ENCODE measurements around the gene WDR31. TPM values are rescaled to one million over a fixed set of nuclear protein-coding genes. Genes with fewer than 3 reads are reported as not detected.

WDR31 gene
- total RNA-seq, 2 donors from 2014 or later: 1.0 to 2.3 TPM

GRCh38 chr9:113301548-113301947, 38.5 kb downstream of the WDR31 start:
- WGBS, 2 donors: 69 to 83% methylated on average over 8 of the region's 8 CpGs
- no peaks in the 10 kb centered on the region for H3K36me3 ChIP-seq (replicated peaks in 1 of 2; ENCODE audit: insufficient read depth in 1 of 2, low read depth in 2 of 2)
- H3K27me3 ChIP-seq: no peaks in the 10 kb centered on the region
- no peak for ATAC-seq
- intact Hi-C loops (cut with DNase I): no loop called here
- no peak overlapping the region for H3K27ac ChIP-seq
- H3K4me3 ChIP-seq: no peak overlapping the region
- peaks cover 8% of the 10 kb centered on the region for H3K4me1 ChIP-seq
- no peaks in the 10 kb centered on the region for H3K9me3 ChIP-seq
- DNase-seq: no peak
- TF ChIP-seq POLR2A (IDR thresholded peaks at IDR 0.05) (no peak), CTCF (IDR thresholded peaks at IDR 0.05) (no peak)

DNA sequence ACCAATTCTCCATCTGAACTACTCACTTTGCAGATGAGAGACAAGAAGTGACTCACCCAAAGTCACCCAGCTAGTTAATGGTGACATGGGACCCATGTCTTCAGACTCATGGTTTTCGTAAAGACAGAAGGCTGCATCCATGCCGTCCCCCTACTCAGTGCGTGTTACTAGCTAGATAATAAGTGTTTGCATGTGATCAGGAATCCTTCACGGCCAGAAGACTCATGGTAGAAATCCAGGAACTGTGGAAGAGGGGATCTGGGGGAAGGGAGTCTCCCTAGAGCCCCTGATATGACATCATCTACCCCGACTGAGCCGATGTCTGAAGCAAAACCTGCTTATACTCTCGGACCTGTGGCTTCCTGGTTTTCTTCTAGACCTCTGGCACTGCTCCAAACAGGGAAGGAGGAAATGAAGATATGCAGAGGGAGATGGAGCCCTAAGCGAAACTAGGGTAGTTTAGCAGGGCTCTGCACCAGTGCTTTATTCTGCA, 40.2 kb downstream of the WDR31 start:
- 29 to 38% methylated on average over 7 to 8 of the region's 8 CpGs for WGBS, 2 donors
- H3K27ac ChIP-seq: no peak overlapping the region
- no peak for TF ChIP-seq POLR2A (IDR thresholded peaks at IDR 0.05)
- TF ChIP-seq CTCF (IDR thresholded peaks at IDR 0.05): no peak
- H3K27me3 ChIP-seq: no peaks in the 10 kb centered on the region
- H3K4me1 ChIP-seq: peaks cover 8% of the 10 kb centered on the region
- H3K4me3 ChIP-seq: no peak overlapping the region
- ATAC-seq (peak; percentile 55), DNase-seq (peak; percentile 23 to 72 (median 46))
- H3K9me3 ChIP-seq: no peaks in the 10 kb centered on the region
- no peaks in the 10 kb centered on the region for H3K36me3 ChIP-seq (replicated peaks in 1 of 2; ENCODE audit: insufficient read depth in 1 of 2, low read depth in 2 of 2)
- intact Hi-C loops (cut with DNase I): no loop called here

- TF ChIP-seq CTCF (IDR thresholded peaks at IDR 0.05) (no peak), POLR2A (IDR thresholded peaks at IDR 0.05) (no peak)
- 78 to 81% methylated on average over 13 to 15 of the region's 15 CpGs for WGBS, 2 donors
- no peaks in the 10 kb centered on the region for H3K9me3 ChIP-seq
- intact Hi-C loops (cut with DNase I): no loop called here
- no peak overlapping the region for H3K4me3 ChIP-seq
- H3K36me3 ChIP-seq (replicated peaks in 1 of 2; ENCODE audit: insufficient read depth in 1 of 2, low read depth in 2 of 2): no peaks in the 10 kb centered on the region
- H3K27me3 ChIP-seq: no peaks in the 10 kb centered on the region
- no peak for ATAC-seq
- peaks cover 8% of the 10 kb centered on the region for H3K4me1 ChIP-seq
- no peak overlapping the region for H3K27ac ChIP-seq
- no peak for DNase-seq
These were observed 40.9 kb downstream of the WDR31 start for GRCh38 chr9:113298924-113299770.

DNA sequence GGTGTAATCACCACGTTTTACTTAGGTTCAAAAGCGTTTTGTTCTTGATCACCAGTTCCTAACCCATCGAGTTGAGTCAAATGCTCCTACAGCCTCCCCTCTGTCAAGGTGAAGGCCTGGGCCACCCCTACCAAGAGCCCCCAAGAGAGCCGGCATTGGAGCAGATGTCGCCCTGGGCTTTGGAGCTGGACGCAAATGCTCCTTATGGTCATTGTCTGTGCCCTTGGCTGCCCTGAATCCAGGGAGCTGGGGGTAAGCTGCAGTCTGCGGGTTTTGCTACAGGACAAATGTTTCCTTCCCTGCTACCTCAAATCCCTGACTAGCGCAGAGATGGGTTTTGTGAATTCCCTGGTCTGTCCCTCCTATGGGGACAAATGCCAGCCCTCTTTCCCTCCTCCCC, 41.8 kb downstream of the WDR31 start:
- intact Hi-C loops (cut with DNase I): no loop called here
- no peaks in the 10 kb centered on the region for H3K9me3 ChIP-seq
- no peak overlapping the region for H3K4me3 ChIP-seq
- ATAC-seq (no peak), DNase-seq (no peak)
- TF ChIP-seq CTCF (IDR thresholded peaks at IDR 0.05) (no peak), POLR2A (IDR thresholded peaks at IDR 0.05) (no peak)
- H3K27ac ChIP-seq: no peak overlapping the region
- H3K36me3 ChIP-seq (replicated peaks in 1 of 2; ENCODE audit: insufficient read depth in 1 of 2, low read depth in 2 of 2): no peaks in the 10 kb centered on the region
- peaks cover 8% of the 10 kb centered on the region for H3K4me1 ChIP-seq
- H3K27me3 ChIP-seq: no peaks in the 10 kb centered on the region
- WGBS, 2 donors: 84 to 86% methylated on average over 8 of the region's 8 CpGs

Measured in body of pancreas (tissue), 4 donors.